Stimulated activated effector memory CD8-positive, alpha-beta T cell treated with anti-CD3 and anti-CD28 coated beads, Interleukin-12 subunit alpha, Interleukin-12 subunit beta, amount 100 ng/mL, for 72 hours (primary cell): Measurements from ENCODE around the gene SAYSD1.
"Not testable (repeated sequence)": the region's sequence is repeated elsewhere in the genome, so short reads cannot be mapped to it uniquely, and the experiment has no call there.

ENCODE experiments used
- ATAC-seq: fragments of 150-1000 bp; cut with Tn5 transposase; 2 replicates; pipeline ENCODE4 v1.10.0; 2021
- DNase-seq, 2 donors: peaks; one replicate each; pipeline ENCODE4 v3.0.0; 2021 to 2022; ENCODE audit warnings: low spot score in 2 of 2
- H3K27ac Mint-ChIP-seq: one replicate; pipeline ENCODE4 v1.8.0; 2022; ENCODE audit warnings: mild to moderate bottlenecking, mixed read lengths
- H3K36me3 Mint-ChIP-seq: one replicate; pipeline ENCODE4 v1.8.0; 2022; ENCODE audit warnings: mild to moderate bottlenecking, mixed read lengths
- H3K4me1 Mint-ChIP-seq: one replicate; pipeline ENCODE4 v1.8.0; 2022; ENCODE audit warnings: mixed read lengths
- H3K4me3 Mint-ChIP-seq: one replicate; pipeline ENCODE4 v1.8.0; 2022; ENCODE audit warnings: mild to moderate bottlenecking, mixed read lengths
- H3K9me3 Mint-ChIP-seq: one replicate; pipeline ENCODE4 v1.8.0; 2022; ENCODE audit warnings: mixed read lengths

SAYSD1 gene, protein sequence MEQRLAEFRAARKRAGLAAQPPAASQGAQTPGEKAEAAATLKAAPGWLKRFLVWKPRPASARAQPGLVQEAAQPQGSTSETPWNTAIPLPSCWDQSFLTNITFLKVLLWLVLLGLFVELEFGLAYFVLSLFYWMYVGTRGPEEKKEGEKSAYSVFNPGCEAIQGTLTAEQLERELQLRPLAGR

DNA sequence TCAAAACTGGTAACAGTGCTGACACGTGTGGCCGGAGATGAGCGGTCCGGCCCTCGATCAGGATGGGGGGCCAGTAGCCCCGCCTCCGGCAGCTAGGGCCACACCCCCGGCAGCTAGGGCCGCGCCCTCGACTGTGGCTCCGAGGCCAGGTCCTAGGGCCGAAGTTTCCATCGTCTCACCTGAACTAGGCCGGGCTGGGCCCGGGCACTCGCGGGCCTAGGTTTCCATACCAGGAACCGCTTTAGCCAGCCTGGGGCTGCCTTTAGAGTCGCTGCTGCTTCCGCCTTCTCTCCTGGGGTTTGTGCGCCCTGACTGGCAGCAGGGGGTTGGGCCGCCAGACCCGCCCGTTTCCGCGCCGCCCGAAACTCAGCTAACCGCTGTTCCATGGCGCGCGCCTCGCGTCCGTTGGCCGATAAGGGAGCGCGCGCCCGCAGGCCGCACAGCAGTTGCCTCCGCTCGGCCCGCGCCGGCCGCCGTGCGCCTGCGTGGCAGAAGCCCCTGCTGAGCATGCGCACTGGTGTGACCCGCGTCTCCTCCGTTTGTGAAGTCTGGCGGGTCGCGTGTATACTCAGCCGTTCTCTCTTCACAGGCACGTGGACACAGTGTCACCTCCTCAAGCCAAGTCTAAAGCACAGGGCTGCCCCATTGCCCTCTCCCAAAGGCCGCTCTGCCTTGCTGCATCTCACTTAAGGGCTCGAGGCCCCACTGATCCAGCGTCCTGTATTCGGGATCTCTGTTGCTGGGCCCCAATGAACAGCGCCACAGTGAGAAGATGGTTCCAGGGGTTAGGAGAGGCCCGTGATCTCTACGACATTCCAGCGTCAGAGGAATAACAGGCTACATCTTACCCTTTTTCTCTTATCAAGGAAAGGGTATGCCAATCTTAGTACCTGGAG is at the start of gene SAYSD1:
SAYSD1 (minus strand) TSS at position 483 of the 896 bp plus-strand sequence; CDS start at position 386, 97 bp downstream.
- Mint-ChIP-seq H3K4me1 (peaks cover 42% of the 10 kb centered on the region), H3K9me3 (no peaks in the 10 kb centered on the region)

DNA sequence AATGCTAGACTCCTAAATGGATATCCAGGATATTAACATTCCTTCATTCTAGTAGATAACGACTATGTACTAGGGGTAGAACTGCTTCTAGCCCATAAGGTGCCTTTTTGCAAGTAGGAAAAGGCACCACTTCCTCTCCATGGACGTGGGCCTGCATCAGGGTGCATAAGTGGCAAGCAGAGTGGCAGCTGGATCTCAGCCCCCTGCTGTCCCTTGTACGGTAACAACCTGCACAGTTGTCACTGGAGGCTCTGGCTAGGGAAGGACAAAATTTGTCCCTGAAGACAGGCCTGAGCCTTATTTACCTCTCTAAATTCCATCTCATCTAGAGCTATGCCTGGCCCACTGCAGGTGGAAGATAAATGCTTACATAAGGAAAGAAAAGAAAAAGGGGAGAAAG is 42.5 kb upstream of the SAYSD1 start:
- ATAC-seq (no peak), DNase-seq (no peak)
- peaks cover 14% of the 10 kb centered on the region for H3K4me1 Mint-ChIP-seq
- no peak overlapping the region for H3K27ac Mint-ChIP-seq
- H3K9me3 Mint-ChIP-seq: no peaks in the 10 kb centered on the region
- H3K36me3 Mint-ChIP-seq: no peaks in the 10 kb centered on the region
- H3K4me3 Mint-ChIP-seq: no peak overlapping the region

More for the DNA sequence above, at the start of gene SAYSD1:
- H3K4me3 Mint-ChIP-seq: peak within 1 kb of the TSS; percentile 78
- ATAC-seq (peak; percentile 91), DNase-seq (peak; percentile 89 to 95)
- peak within 1 kb of the TSS; percentile 91 for H3K27ac Mint-ChIP-seq
- H3K36me3 Mint-ChIP-seq: peaks cover 5% of the 10 kb centered on the region

DNA sequence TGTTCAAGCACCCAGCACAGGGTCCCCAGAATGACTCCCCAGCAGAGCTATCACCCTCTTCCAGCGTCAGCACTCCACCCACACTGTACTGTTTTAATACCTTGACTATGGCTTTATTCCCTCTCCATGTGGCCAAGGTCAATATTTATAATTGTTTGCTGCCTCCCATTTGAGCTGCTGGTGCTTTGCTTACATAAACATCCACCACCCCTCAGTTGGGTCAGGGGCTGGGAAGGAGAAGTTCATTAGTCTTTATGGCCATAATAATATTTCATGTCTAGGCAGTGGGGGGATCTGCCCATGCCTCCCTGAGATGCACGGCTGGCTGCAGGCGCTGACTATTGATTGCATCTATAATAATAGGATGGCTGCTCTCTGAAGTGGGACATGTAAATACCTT is 41.8 kb upstream of the SAYSD1 start:
- H3K4me1 Mint-ChIP-seq: peaks cover 21% of the 10 kb centered on the region

DNA sequence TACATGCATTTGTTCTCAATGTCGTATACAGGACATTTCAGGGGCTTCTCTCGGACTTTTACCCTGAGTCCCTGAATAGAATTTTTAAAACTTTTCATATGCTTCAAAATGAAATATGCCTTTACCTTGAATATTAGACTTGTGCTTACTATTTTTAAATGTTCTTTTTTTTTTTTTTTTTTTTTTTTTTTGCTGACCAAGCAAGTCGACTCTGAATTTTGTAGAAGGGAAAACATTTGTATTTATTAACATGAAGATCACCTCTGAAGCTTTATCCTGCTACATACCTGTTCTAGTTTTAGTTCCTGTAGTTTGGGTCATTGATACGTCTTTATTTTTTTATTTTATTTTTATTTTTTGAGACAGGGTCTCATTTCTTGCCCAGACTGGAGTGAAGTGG is 39.7 kb upstream of the SAYSD1 start:
- Mint-ChIP-seq H3K36me3 (no peaks in the 10 kb centered on the region), H3K27ac (no peak overlapping the region), H3K4me3 (no peak overlapping the region), H3K4me1 (peaks cover 22% of the 10 kb centered on the region), H3K9me3 (no peaks in the 10 kb centered on the region)
- DNase-seq (no peak), ATAC-seq (no peak)

More for the DNA sequence above, 41.8 kb upstream of the SAYSD1 start:
- Mint-ChIP-seq H3K36me3 (no peaks in the 10 kb centered on the region), H3K27ac (no peak overlapping the region), H3K4me3 (no peak overlapping the region), H3K9me3 (no peaks in the 10 kb centered on the region)
- no peak for DNase-seq
- ATAC-seq: no peak

DNA sequence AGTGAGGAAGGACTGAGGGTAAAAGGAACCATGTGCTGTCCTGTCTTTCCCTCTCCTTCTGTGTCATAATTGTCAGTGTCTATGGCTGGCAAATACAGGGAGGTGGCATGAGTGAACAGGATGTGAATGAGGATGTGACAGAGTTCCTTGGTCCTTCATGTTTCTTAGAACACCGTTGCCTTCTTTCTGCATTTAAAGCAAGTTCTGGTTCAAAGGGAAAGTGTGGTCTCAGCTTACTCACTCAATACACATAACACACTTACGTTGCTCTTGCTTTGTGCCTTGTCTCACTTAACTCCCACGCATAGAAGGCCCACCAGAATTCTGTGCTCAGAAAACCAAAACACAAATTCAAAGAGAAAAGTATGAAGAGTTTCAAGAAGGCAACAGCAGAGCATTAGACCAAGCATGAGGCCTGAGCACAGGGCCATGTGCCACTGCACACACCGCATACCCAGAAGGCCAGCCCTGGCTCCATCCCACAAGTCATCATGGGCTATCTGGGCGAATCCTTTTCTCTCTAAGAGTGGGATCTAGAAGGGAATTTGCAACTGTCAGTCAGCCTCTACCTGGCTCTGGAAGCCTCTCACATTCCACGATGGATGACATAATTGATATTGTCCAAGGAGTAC is 38.9 kb upstream of the SAYSD1 start:
- H3K36me3 Mint-ChIP-seq: no peaks in the 10 kb centered on the region
- peaks cover 22% of the 10 kb centered on the region for H3K4me1 Mint-ChIP-seq
- H3K27ac Mint-ChIP-seq: no peak overlapping the region
- no peaks in the 10 kb centered on the region for H3K9me3 Mint-ChIP-seq
- no peak overlapping the region for H3K4me3 Mint-ChIP-seq
- DNase-seq: peak in 1 of 2 donors; percentile 56
- peak; percentile 98 for ATAC-seq

DNA sequence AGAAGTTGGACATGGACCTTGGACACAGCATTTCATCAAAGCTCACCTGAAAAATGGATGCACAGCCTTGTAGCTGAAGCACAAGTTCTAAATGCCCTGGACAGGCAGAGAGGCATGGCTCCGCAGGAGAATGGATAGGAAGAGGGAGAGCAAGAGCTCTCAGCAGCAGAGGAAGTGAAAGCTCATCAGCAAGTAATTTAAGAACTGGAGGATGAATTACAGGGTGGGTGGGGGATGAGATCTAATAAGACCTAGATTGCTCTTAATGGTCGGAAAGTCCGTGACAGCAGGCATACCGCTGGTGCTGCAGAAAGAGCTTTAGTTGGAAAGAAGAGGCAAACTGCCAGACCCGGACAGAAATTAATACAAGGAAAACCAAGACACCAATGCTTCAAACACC is 37.3 kb upstream of the SAYSD1 start:
- Mint-ChIP-seq H3K36me3 (no peaks in the 10 kb centered on the region), H3K4me3 (no peak overlapping the region), H3K9me3 (no peaks in the 10 kb centered on the region), H3K27ac (no peak overlapping the region), H3K4me1 (peaks cover 22% of the 10 kb centered on the region)
- DNase-seq (no peak), ATAC-seq (no peak)

DNA sequence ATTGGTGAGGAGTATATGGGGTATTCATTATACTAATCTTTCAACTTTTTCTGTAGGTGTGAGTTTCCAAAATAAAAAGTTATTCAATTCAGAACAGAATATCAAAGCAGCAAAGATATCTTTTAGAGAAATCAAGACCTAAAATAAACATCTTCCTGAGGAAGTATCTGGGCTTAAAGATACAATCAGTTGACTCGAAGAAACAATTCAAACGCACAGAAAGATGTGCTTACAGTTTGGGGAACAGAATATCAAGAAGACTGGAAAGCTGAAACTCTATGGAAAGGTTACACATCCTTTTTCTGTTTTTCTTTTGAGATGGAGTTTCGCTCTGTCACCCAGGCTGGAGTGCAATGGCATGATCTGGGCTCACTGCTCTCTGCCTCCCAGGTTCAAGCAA is 36.2 kb upstream of the SAYSD1 start:
- Mint-ChIP-seq H3K4me1 (peaks cover 22% of the 10 kb centered on the region), H3K36me3 (no peaks in the 10 kb centered on the region), H3K27ac (no peak overlapping the region), H3K4me3 (no peak overlapping the region), H3K9me3 (no peaks in the 10 kb centered on the region)
- DNase-seq (no peak), ATAC-seq (no peak)

DNA sequence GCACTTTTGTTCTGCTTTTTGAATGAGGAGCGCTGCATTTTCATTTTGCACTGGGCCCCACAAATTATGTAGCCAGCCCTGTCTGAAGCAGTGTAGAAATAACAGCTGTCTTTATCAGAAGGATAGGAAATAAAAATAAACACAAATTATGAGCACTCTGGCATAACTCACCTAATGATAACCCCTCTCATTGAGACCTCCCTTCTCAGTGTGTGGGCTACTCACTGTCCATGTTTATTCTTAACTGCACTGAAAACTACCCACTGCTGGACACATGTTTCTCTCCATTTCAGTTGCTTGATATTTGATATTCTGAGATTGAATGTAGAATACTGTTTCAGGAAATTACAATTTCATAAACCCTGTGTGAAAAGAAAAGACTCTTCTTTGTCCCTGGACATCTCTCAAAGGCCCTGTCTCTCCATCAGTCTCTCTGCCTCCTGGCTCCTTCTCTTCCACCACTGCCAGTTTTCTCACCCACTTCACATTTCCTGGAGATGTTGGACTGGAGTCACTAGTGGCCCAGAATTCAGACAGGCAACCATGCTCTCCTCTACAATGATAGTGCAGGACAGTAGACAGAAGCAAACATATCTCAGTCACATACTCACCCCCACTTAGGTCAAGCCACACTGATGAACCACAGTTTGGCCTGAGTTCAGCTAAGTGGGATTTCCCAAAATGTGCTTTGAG is 29.6 kb upstream of the SAYSD1 start:
- no peaks in the 10 kb centered on the region for H3K36me3 Mint-ChIP-seq
- no peak for ATAC-seq
- no peaks in the 10 kb centered on the region for H3K4me1 Mint-ChIP-seq
- no peak overlapping the region for H3K27ac Mint-ChIP-seq
- no peak for DNase-seq
- peaks cover 2% of the 10 kb centered on the region for H3K9me3 Mint-ChIP-seq
- no peak overlapping the region for H3K4me3 Mint-ChIP-seq

DNA sequence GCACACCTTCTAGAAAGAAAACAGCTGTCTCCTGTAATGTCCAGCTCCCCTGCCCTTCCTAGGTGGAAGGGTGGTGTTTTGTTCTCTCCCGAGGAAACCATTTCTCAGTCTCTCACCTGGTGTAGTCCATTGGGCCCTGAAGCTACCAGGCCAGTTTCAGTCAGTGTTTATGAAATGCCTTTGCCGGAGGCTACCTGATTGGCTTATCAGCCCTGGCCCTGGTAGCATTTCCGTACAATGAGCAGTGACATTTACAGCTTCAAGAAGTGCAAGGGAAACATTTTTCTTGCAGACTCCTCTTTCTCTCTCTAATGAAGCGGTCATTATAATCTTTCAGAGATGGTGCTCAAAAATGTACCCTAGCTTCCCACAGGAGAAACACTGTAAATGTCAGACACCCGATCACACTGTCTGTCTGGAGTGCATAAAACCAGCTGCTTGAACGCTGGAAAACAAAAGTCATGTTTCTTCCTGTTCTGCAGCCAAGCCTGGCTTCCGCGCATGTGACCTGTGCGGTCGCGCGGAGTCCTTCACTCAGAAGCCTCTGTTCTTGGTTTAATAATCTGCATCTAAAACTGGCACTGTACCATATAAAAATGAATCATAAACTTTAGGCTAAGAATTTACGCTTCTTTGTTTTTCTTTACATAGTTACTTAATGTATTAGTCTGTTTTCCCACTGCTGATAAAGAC is 28.4 kb upstream of the SAYSD1 start:
- H3K36me3 Mint-ChIP-seq: no peaks in the 10 kb centered on the region
- peaks cover 5% of the 10 kb centered on the region for H3K9me3 Mint-ChIP-seq
- DNase-seq: no peak
- H3K4me1 Mint-ChIP-seq: no peaks in the 10 kb centered on the region
- no peak overlapping the region for H3K27ac Mint-ChIP-seq
- no peak overlapping the region for H3K4me3 Mint-ChIP-seq
- no peak for ATAC-seq

DNA sequence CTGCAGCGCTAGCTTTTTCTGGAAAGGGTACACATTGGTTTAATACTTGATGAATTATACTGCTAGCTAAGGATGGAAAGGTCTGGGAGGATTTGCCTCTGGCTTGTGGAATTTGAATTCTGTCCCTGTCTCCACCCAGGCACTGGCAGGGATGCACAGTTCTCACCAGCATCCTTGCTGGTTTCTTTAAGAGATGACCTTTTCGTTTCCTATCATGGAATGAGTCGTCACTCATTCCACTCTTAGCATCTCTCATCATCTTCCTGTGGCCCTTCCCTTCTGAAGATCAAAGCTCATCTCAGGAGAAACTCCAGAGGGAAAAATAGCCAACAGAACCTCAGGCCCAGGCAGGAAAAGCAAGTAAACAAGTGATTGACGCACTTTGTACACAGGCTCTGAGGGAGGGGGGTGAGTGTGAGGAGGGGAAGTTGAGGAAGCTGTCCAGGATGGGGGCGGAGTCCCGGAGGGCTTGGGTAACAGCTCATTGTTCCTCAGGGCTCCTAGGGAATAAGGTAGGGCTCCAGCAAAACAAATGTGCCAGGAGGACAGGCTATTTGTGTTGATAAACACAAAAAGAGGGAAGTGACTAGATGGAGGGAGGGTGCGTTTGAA is 25.7 kb upstream of the SAYSD1 start:
- ATAC-seq (no peak), DNase-seq (no peak)
- Mint-ChIP-seq H3K9me3 (peaks cover 5% of the 10 kb centered on the region), H3K36me3 (no peaks in the 10 kb centered on the region), H3K27ac (no peak overlapping the region), H3K4me3 (no peak overlapping the region), H3K4me1 (no peaks in the 10 kb centered on the region)

DNA sequence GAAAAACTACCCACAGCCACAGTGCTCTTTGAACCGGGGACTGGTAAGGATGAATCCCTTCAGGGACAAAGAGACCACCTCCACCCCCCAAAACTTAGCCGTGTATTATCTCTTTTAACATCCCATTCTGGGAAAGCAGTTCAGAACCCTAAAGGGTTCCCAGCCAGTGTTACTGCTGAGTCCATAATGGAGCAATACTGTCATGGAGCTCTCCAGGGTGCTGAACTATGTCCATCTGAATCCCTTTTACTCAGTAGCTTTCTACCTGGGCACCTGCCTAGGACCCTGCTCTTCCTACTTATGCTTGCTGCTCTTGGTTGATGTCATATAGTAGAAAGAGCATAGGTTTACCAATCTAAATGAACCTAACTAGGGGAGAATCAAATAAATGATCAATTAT is 22.3 kb upstream of the SAYSD1 start:
- peak; percentile 18 to 55 for DNase-seq
- Mint-ChIP-seq H3K4me3 (no peak overlapping the region), H3K9me3 (peaks cover 3% of the 10 kb centered on the region), H3K36me3 (no peaks in the 10 kb centered on the region), H3K27ac (no peak overlapping the region), H3K4me1 (no peaks in the 10 kb centered on the region)
- ATAC-seq: no peak

DNA sequence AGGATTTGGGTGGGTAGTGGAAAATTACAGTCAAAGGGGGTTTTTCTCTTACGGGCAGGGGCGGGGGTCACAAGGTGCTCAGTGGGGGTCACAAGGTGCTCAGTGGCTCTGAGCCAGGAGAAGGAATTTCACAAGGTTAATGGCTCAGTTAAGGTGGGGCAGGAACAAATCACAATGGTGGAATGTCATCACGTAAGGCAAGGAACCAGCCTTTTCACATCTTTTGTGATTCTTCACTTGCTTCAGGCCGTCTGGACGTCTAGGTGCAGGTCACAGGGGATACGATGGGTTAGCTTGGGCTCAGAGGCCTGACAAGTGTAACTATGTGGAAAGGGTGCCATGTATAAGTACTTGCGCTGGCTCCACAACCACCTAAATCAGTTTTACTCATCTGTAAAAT is 21.2 kb upstream of the SAYSD1 start:
- ATAC-seq, H3K27ac Mint-ChIP-seq, H3K36me3 Mint-ChIP-seq, H3K4me3 Mint-ChIP-seq, DNase-seq, H3K4me1 Mint-ChIP-seq, H3K9me3 Mint-ChIP-seq: not testable (repeated sequence)

DNA sequence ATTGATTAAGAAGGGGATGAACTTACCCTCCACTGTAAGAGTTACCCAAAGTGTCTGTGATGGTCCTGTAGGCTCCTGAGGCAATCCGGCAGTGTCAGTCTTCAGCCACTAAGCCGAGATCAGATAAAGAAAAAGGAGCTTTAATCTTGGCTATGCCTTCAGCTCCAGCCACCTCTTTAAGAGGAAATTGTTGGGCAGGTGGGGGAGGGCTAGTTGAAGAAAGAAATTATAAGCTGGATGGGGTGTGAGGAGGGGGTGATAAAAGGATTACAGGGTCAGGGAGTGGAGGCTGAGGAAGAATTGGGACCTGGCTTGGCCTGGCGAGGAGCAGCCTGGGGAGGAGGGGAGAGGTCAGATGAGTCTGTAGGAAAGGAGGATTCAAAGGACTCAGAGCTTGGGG is 19.8 kb upstream of the SAYSD1 start:
- H3K9me3 Mint-ChIP-seq, H3K36me3 Mint-ChIP-seq, DNase-seq, H3K4me1 Mint-ChIP-seq, H3K27ac Mint-ChIP-seq, ATAC-seq, H3K4me3 Mint-ChIP-seq: not testable (repeated sequence)

DNA sequence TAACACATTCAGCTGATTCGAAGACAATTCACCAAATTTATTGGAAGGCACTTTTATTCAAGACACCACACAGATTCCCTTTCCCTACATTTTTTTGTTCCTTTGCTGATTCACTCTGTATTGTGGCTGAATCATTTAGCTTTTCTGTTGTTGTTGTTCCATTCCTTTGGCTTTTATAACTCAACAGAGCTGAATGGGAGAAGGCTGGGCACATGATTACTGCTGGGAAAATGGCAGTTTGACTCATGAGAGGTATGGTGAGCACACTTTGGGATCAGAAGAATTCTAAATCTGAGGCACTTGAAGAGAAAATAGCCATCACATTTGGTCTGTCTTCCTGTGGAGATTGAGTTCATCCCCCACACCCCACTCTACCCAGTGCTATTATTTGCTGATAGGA is 15.7 kb upstream of the SAYSD1 start:
- H3K4me3 Mint-ChIP-seq: no peak overlapping the region
- H3K9me3 Mint-ChIP-seq: peaks cover 3% of the 10 kb centered on the region
- no peak overlapping the region for H3K27ac Mint-ChIP-seq
- H3K36me3 Mint-ChIP-seq: no peaks in the 10 kb centered on the region
- ATAC-seq: no peak
- no peak for DNase-seq
- no peaks in the 10 kb centered on the region for H3K4me1 Mint-ChIP-seq
